LNCAP (cell line): ENCODE data around the gene COL5A3.

Experiments used
- CTCF ChIP-seq: fragments of 450-650 bp; IDR thresholded peaks from 2 replicates; pipeline ENCODE4 v1.5.1; 2017; ENCODE audit warnings: mild to moderate bottlenecking

Gene COL5A3

GRCh38 chr19:9914001-9914314, 96.3 kb downstream of the COL5A3 start:
- no peak for TF ChIP-seq CTCF

GRCh38 chr19:9913237-9914000, 96.9 kb downstream of the COL5A3 start:
- TF ChIP-seq CTCF: no peak

GRCh38 chr19:9912551-9913236, 97.6 kb downstream of the COL5A3 start:
- no peak for TF ChIP-seq CTCF

- no peak for TF ChIP-seq CTCF
Measured at GRCh38 chr19:9911524-9912185, 98.6 kb downstream of the COL5A3 start.

- TF ChIP-seq CTCF: no peak
Measured at GRCh38 chr19:9910625-9911024, 99.7 kb downstream of the COL5A3 start.
